ENCODE data around the gene AMDHD2.

Gene AMDHD2

DNA sequence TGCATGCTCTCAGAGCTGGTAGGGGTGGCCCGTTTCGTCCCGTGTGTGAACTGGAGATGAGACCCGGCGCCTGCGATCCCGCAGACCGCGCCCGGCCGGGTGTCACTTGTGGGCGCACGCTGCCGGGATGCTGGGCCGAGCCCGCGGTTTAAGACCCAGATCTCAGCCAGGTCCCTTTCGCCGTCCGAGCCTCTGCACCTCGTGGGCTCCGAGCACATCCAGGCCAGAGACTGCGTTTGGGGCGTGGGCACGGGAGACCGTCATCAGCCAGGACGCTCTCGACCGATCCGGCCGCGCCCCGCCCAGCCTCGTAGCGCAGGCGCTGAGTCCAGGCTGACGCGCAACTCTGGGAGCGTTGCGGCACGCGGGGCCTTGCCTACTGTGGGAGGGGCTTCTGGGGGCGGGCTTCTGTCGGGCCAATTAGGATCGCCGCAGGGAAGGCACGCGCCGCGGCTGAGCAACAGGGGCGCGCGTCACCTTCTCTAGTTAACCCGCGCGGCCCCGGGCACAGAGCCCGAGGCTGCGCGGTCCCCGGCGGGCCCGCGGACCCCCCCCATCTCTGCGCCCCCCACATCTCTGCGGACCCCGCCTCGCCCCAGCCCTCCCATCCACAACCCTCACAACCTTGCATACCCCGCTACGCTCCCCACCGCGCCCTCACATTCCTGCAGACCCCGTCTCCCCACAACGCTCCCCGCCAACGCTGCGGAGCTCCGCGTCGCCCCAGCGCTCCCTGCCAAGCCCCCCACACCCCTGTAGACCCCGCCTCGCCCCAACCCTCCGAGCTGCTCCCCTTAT is 11.7 kb downstream of the AMDHD2 start (continued):
- TF ChIP-seq, protein P1, sequence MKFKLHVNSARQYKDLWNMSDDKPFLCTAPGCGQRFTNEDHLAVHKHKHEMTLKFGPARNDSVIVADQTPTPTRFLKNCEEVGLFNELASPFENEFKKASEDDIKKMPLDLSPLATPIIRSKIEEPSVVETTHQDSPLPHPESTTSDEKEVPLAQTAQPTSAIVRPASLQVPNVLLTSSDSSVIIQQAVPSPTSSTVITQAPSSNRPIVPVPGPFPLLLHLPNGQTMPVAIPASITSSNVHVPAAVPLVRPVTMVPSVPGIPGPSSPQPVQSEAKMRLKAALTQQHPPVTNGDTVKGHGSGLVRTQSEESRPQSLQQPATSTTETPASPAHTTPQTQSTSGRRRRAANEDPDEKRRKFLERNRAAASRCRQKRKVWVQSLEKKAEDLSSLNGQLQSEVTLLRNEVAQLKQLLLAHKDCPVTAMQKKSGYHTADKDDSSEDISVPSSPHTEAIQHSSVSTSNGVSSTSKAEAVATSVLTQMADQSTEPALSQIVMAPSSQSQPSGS (tag by site-specific recombination; IDR thresholded peaks at IDR 0.05; ENCODE audit: low read depth) = 0 out of 2 replicates have a peak, but pooled peaks have one; percentile 24
- TF ChIP-seq, protein P2, sequence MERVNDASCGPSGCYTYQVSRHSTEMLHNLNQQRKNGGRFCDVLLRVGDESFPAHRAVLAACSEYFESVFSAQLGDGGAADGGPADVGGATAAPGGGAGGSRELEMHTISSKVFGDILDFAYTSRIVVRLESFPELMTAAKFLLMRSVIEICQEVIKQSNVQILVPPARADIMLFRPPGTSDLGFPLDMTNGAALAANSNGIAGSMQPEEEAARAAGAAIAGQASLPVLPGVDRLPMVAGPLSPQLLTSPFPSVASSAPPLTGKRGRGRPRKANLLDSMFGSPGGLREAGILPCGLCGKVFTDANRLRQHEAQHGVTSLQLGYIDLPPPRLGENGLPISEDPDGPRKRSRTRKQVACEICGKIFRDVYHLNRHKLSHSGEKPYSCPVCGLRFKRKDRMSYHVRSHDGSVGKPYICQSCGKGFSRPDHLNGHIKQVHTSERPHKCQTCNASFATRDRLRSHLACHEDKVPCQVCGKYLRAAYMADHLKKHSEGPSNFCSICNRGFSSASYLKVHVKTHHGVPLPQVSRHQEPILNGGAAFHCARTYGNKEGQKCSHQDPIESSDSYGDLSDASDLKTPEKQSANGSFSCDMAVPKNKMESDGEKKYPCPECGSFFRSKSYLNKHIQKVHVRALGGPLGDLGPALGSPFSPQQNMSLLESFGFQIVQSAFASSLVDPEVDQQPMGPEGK (tag by site-specific recombination; IDR thresholded peaks at IDR 0.05) = peak; percentile 88
- TF ChIP-seq SP3 (tag by site-specific recombination; IDR thresholded peaks at IDR 0.05) = peak; percentile 86
- TF ChIP-seq, protein P3, sequence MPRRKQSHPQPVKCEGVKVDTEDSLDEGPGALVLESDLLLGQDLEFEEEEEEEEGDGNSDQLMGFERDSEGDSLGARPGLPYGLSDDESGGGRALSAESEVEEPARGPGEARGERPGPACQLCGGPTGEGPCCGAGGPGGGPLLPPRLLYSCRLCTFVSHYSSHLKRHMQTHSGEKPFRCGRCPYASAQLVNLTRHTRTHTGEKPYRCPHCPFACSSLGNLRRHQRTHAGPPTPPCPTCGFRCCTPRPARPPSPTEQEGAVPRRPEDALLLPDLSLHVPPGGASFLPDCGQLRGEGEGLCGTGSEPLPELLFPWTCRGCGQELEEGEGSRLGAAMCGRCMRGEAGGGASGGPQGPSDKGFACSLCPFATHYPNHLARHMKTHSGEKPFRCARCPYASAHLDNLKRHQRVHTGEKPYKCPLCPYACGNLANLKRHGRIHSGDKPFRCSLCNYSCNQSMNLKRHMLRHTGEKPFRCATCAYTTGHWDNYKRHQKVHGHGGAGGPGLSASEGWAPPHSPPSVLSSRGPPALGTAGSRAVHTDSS (tag by site-specific recombination; IDR thresholded peaks at IDR 0.05) = no peak
- 0 out of 2 replicates have a peak, but pooled peaks have one; percentile 16 for TF ChIP-seq GLI4 (tag by site-specific recombination; IDR thresholded peaks at IDR 0.05)
- TF ChIP-seq, protein P4, sequence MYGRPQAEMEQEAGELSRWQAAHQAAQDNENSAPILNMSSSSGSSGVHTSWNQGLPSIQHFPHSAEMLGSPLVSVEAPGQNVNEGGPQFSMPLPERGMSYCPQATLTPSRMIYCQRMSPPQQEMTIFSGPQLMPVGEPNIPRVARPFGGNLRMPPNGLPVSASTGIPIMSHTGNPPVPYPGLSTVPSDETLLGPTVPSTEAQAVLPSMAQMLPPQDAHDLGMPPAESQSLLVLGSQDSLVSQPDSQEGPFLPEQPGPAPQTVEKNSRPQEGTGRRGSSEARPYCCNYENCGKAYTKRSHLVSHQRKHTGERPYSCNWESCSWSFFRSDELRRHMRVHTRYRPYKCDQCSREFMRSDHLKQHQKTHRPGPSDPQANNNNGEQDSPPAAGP (tag by site-specific recombination; IDR thresholded peaks at IDR 0.05) = peak; percentile 47
- TF ChIP-seq ZFHX2 (tag by site-specific recombination; conservative IDR thresholded peaks at IDR 0.05) = peak; percentile 4
- no peak for TF ChIP-seq ZNF426 (tag by site-specific recombination; IDR thresholded peaks at IDR 0.05)
- TF ChIP-seq ZEB2 (tag by site-specific recombination; IDR thresholded peaks at IDR 0.05) = peak; percentile 31; the same call in 1 of the 2 replicates
- TF ChIP-seq ZNF654 (tag by site-specific recombination; IDR thresholded peaks at IDR 0.05; ENCODE audit: low read depth) = no peak
- no peak for TF ChIP-seq ZNF785 (tag by site-specific recombination; IDR thresholded peaks at IDR 0.05)
- 0 out of 2 replicates have a peak, but pooled peaks have one; percentile 15 for TF ChIP-seq ZNF391 (tag by site-specific recombination; IDR thresholded peaks at IDR 0.05; ENCODE audit: borderline replicate concordance, low read depth)
- TF ChIP-seq, protein P5, sequence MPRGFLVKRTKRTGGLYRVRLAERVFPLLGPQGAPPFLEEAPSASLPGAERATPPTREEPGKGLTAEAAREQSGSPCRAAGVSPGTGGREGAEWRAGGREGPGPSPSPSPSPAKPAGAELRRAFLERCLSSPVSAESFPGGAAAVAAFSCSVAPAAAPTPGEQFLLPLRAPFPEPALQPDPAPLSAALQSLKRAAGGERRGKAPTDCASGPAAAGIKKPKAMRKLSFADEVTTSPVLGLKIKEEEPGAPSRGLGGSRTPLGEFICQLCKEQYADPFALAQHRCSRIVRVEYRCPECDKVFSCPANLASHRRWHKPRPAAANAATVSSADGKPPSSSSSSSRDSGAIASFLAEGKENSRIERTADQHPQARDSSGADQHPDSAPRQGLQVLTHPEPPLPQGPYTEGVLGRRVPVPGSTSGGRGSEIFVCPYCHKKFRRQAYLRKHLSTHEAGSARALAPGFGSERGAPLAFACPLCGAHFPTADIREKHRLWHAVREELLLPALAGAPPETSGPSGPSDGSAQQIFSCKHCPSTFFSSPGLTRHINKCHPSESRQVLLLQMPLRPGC (tag by site-specific recombination; IDR thresholded peaks at IDR 0.05) = peak; percentile 68
- peak; percentile 80 for TF ChIP-seq ZXDB (tag by site-specific recombination; IDR thresholded peaks at IDR 0.05)
- no peak for TF ChIP-seq ZNF366 (tag by site-specific recombination; conservative IDR thresholded peaks at IDR 0.05)
- TF ChIP-seq ZNF610 (tag by site-specific recombination; IDR thresholded peaks at IDR 0.05; ENCODE audit: borderline replicate concordance) = 0 out of 2 replicates have a peak, but pooled peaks have one; percentile 50
- TF ChIP-seq, protein P6, sequence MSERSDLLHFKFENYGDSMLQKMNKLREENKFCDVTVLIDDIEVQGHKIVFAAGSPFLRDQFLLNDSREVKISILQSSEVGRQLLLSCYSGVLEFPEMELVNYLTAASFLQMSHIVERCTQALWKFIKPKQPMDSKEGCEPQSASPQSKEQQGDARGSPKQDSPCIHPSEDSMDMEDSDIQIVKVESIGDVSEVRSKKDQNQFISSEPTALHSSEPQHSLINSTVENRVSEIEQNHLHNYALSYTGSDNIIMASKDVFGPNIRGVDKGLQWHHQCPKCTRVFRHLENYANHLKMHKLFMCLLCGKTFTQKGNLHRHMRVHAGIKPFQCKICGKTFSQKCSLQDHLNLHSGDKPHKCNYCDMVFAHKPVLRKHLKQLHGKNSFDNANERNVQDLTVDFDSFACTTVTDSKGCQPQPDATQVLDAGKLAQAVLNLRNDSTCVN (tag by site-specific recombination; optimal IDR thresholded peaks at IDR 0.05) = peak; percentile 97
- 0 out of 2 replicates have a peak, but pooled peaks have one; percentile 45 for TF ChIP-seq KLF7 (tag by site-specific recombination; IDR thresholded peaks at IDR 0.05; ENCODE audit: borderline replicate concordance)
- TF ChIP-seq KLF16 (tag by site-specific recombination; IDR thresholded peaks at IDR 0.05) = peak; percentile 86
- TF ChIP-seq ZNF155 (tag by site-specific recombination; IDR thresholded peaks at IDR 0.05) = no peak
- TF ChIP-seq, protein P7, sequence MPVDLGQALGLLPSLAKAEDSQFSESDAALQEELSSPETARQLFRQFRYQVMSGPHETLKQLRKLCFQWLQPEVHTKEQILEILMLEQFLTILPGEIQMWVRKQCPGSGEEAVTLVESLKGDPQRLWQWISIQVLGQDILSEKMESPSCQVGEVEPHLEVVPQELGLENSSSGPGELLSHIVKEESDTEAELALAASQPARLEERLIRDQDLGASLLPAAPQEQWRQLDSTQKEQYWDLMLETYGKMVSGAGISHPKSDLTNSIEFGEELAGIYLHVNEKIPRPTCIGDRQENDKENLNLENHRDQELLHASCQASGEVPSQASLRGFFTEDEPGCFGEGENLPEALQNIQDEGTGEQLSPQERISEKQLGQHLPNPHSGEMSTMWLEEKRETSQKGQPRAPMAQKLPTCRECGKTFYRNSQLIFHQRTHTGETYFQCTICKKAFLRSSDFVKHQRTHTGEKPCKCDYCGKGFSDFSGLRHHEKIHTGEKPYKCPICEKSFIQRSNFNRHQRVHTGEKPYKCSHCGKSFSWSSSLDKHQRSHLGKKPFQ (tag by site-specific recombination; IDR thresholded peaks at IDR 0.05) = peak; percentile 89
- TF ChIP-seq, protein P8, sequence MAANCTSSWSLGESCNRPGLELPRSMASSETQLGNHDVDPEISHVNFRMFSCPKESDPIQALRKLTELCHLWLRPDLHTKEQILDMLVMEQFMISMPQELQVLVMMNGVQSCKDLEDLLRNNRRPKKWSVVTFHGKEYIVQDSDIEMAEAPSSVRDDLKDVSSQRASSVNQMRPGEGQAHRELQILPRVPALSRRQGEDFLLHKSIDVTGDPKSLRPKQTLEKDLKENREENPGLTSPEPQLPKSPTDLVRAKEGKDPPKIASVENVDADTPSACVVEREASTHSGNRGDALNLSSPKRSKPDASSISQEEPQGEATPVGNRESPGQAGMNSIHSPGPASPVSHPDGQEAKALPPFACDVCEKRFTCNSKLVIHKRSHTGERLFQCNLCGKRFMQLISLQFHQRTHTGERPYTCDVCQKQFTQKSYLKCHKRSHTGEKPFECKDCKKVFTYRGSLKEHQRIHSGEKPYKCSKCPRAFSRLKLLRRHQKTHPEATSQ (tag by site-specific recombination; IDR thresholded peaks at IDR 0.05) = 0 out of 2 replicates have a peak, but pooled peaks have one; percentile 31
- peak; percentile 14 for TF ChIP-seq KLF8 (tag by site-specific recombination; IDR thresholded peaks at IDR 0.05)
- peak; percentile 54; the same call in 1 of the 2 replicates for TF ChIP-seq BCL11B (tag by site-specific recombination; IDR thresholded peaks at IDR 0.05; ENCODE audit: low read depth)
- peak; percentile 87 for TF ChIP-seq KLF9 (tag by site-specific recombination; IDR thresholded peaks at IDR 0.05; ENCODE audit: low read depth)
- TF ChIP-seq ZBTB17 (tag by site-specific recombination; IDR thresholded peaks at IDR 0.05) = peak; percentile 92
